Activated gamma-delta T cell treated with anti-CD3 and anti-CD28 coated beads, Interleukin-2, amount 50 U/mL, for 16 hours (primary cell): ENCODE results near the gene RING1.
A peak's percentile ranks its signal among the peaks of the same experiment; 100 is the strongest.

Source experiments
- DNase-seq: peaks from one replicate; pipeline ENCODE4 v3.0.0-alpha.2; 2020; ENCODE audit warnings: low read depth

Gene RING1

GRCh38 chr6:33192671-33193602 lies 15.4 kb upstream of the RING1 start:
- DNase-seq = no peak

- DNase-seq = no peak
Observed at GRCh38 chr6:33193619-33194018, 14.7 kb upstream of the RING1 start.

GRCh38 chr6:33194431-33194979 lies 13.8 kb upstream of the RING1 start:
- no peak for DNase-seq

GRCh38 chr6:33195304-33196165 lies 12.8 kb upstream of the RING1 start:
- no peak for DNase-seq

- no peak for DNase-seq
Observed at GRCh38 chr6:33197431-33198048, 10.8 kb upstream of the RING1 start.

GRCh38 chr6:33198159-33198852 lies 10.0 kb upstream of the RING1 start:
- no peak for DNase-seq

- no peak for DNase-seq
Observed at GRCh38 chr6:33198853-33199436, 9.4 kb upstream of the RING1 start.

- DNase-seq = peak; percentile 54
Observed at GRCh38 chr6:33199687-33200218, 8.5 kb upstream of the RING1 start.

- DNase-seq = peak; percentile 99
Observed at GRCh38 chr6:33200219-33201146, 7.8 kb upstream of the RING1 start, which contains the start of the genes RXRB and SLC39A7. Gene RXRB (minus strand): TSS chr6:33200665. CDS start chr6:33200476, 189 bp downstream. Gene SLC39A7 (plus strand): TSS chr6:33200867. CDS start chr6:33201246, 379 bp downstream.

GRCh38 chr6:33201147-33201545 lies 7.2 kb upstream of the RING1 start:
- DNase-seq = no peak

- DNase-seq = no peak
Observed at GRCh38 chr6:33201935-33202334, 6.4 kb upstream of the RING1 start.

GRCh38 chr6:33202799-33203198 lies 5.5 kb upstream of the RING1 start:
- DNase-seq = no peak

- DNase-seq = no peak
Observed at GRCh38 chr6:33203443-33204164, 4.7 kb upstream of the RING1 start.

- DNase-seq = no peak
Observed at GRCh38 chr6:33204165-33204414, 4.2 kb upstream of the RING1 start.

GRCh38 chr6:33204415-33205190 lies 3.7 kb upstream of the RING1 start, which contains the start of gene HSD17B8:
Gene HSD17B8 (plus strand): TSS chr6:33204655. CDS start chr6:33204669, 14 bp downstream.
- peak; percentile 86 for DNase-seq

GRCh38 chr6:33205191-33206026 lies 2.9 kb upstream of the RING1 start:
- DNase-seq = no peak
